ENCODE data around the gene FN1. TPM values are rescaled to one million over a fixed set of nuclear protein-coding genes. Genes with fewer than 3 reads are reported as not detected.
"Not testable (repeated sequence)": the region's sequence is repeated elsewhere in the genome, so short reads cannot be mapped to it uniquely, and the experiment has no call there.

The FN1 gene
- total RNA-seq, 1 experiment from 2014 or later, result 3,465 TPM

GRCh38 chr2:215365184-215365658 lies 70.6 kb downstream of the FN1 start:
- DNase-seq (ENCODE audit: low read depth), result no peak

GRCh38 chr2:215364157-215365155 lies 71.4 kb downstream of the FN1 start:
- DNase-seq (ENCODE audit: low read depth), result no peak

GRCh38 chr2:215363461-215364156 lies 72.3 kb downstream of the FN1 start:
- DNase-seq (ENCODE audit: low read depth), result no peak

GRCh38 chr2:215363039-215363438 lies 72.8 kb downstream of the FN1 start:
- DNase-seq (ENCODE audit: low read depth), result no peak

GRCh38 chr2:215362562-215362904 lies 73.3 kb downstream of the FN1 start:
- DNase-seq (ENCODE audit: low read depth), result no peak

GRCh38 chr2:215361876-215362561 lies 73.8 kb downstream of the FN1 start:
- no peak for DNase-seq (ENCODE audit: low read depth)

- DNase-seq (ENCODE audit: low read depth), result no peak
Measured at GRCh38 chr2:215361211-215361875, 74.5 kb downstream of the FN1 start.

- DNase-seq (ENCODE audit: low read depth), result no peak
Measured at GRCh38 chr2:215360596-215360995, 75.3 kb downstream of the FN1 start.

GRCh38 chr2:215360059-215360458 lies 75.8 kb downstream of the FN1 start:
- not testable (repeated sequence) for DNase-seq (ENCODE audit: low read depth)

- DNase-seq (ENCODE audit: low read depth), result no peak
Measured at GRCh38 chr2:215359576-215359922, 76.3 kb downstream of the FN1 start.

GRCh38 chr2:215358891-215359575 lies 76.8 kb downstream of the FN1 start:
- DNase-seq (ENCODE audit: low read depth), result no peak

- DNase-seq (ENCODE audit: low read depth), result no peak
Measured at GRCh38 chr2:215358312-215358845, 77.5 kb downstream of the FN1 start.

- DNase-seq (ENCODE audit: low read depth), result no peak
Measured at GRCh38 chr2:215357660-215358059, 78.2 kb downstream of the FN1 start.

- DNase-seq (ENCODE audit: low read depth), result no peak
Measured at GRCh38 chr2:215356948-215357461, 78.9 kb downstream of the FN1 start.

- DNase-seq (ENCODE audit: low read depth), result no peak
Measured at GRCh38 chr2:215356334-215356947, 79.4 kb downstream of the FN1 start.

- DNase-seq (ENCODE audit: low read depth), result no peak
Measured at GRCh38 chr2:215355801-215356200, 80.1 kb downstream of the FN1 start.

GRCh38 chr2:215354771-215355695 lies 80.8 kb downstream of the FN1 start:
- DNase-seq (ENCODE audit: low read depth), result no peak

- no peak for DNase-seq (ENCODE audit: low read depth)
Measured at GRCh38 chr2:215352602-215353001, 83.3 kb downstream of the FN1 start.

- DNase-seq (ENCODE audit: low read depth), result no peak
Measured at GRCh38 chr2:215347878-215348277, 88.0 kb downstream of the FN1 start.

Measured in Daoy (cell line).